ENCODE data around the gene ACTRT2.

ACTRT2 gene

DNA sequence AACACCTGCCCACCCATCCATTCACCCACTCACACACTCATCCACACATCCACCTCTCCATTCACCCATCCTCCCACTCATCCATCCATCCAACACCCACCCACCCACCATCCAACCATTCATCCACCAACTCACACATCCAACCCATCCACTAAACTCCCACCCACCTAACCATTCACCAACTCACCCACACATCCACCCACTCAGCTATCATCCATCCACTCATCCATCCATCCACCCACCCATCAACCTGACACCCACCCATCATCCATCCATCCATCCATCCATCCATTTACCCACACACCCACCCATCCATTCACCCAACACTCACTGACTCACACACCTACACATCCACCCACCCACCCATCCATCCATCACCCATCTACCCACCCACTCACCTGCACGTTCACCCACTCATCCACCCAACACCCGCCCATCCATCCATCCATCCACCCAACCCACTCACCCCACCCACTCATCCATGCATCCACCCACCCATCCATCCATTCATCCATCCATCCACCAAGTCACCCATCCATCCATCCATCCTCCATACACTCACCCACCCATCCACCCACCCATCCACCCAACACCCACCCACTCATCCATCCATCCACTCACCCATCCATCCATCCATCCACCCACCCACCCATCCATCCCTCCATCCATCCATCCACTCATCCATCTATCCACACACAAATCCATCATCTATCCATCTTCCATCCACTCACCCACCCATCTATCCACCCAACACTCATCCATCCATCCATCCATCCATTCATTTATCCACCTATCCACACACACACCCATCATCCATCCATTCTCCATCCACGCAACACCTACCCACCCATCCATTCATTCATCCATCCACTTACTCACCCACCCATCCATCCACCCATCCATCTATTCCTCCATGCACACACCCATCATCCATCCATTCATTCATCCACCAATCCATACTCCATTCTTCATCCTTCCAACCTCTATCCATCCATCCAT is 30.3 kb downstream of the ACTRT2 start:
- TF ChIP-seq, protein P1, sequence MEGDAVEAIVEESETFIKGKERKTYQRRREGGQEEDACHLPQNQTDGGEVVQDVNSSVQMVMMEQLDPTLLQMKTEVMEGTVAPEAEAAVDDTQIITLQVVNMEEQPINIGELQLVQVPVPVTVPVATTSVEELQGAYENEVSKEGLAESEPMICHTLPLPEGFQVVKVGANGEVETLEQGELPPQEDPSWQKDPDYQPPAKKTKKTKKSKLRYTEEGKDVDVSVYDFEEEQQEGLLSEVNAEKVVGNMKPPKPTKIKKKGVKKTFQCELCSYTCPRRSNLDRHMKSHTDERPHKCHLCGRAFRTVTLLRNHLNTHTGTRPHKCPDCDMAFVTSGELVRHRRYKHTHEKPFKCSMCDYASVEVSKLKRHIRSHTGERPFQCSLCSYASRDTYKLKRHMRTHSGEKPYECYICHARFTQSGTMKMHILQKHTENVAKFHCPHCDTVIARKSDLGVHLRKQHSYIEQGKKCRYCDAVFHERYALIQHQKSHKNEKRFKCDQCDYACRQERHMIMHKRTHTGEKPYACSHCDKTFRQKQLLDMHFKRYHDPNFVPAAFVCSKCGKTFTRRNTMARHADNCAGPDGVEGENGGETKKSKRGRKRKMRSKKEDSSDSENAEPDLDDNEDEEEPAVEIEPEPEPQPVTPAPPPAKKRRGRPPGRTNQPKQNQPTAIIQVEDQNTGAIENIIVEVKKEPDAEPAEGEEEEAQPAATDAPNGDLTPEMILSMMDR (IDR thresholded peaks at IDR 0.05) = no peak
- Histone ChIP-seq H3K4me1 (ENCODE audit: control insufficient read depth in 1 of 2, insufficient read depth in 1 of 2, low read depth in 1 of 2, low read length in 1 of 2) (no peaks in the 10 kb centered on the region), H3K9me3 (no peaks in the 10 kb centered on the region), H3K4me3 (ENCODE audit: low read depth in 1 of 2, low read length in 1 of 2) (no peak overlapping the region), H3K27me3 (peaks cover 4% of the 10 kb centered on the region), H3K36me3 (no peaks in the 10 kb centered on the region), H3K27ac (no peak overlapping the region)

- Histone ChIP-seq H3K4me3 (ENCODE audit: low read depth in 1 of 2, low read length in 1 of 2) (no peak overlapping the region), H3K9me3 (no peaks in the 10 kb centered on the region), H3K4me1 (ENCODE audit: control insufficient read depth in 1 of 2, insufficient read depth in 1 of 2, low read depth in 1 of 2, low read length in 1 of 2) (no peaks in the 10 kb centered on the region), H3K27ac (no peak overlapping the region), H3K27me3 (peaks cover 8% of the 10 kb centered on the region), H3K36me3 (no peaks in the 10 kb centered on the region)
- TF ChIP-seq, protein P1 (IDR thresholded peaks at IDR 0.05) = no peak
Observed at GRCh38 chr1:3052501-3052900, 31.2 kb downstream of the ACTRT2 start.

DNA sequence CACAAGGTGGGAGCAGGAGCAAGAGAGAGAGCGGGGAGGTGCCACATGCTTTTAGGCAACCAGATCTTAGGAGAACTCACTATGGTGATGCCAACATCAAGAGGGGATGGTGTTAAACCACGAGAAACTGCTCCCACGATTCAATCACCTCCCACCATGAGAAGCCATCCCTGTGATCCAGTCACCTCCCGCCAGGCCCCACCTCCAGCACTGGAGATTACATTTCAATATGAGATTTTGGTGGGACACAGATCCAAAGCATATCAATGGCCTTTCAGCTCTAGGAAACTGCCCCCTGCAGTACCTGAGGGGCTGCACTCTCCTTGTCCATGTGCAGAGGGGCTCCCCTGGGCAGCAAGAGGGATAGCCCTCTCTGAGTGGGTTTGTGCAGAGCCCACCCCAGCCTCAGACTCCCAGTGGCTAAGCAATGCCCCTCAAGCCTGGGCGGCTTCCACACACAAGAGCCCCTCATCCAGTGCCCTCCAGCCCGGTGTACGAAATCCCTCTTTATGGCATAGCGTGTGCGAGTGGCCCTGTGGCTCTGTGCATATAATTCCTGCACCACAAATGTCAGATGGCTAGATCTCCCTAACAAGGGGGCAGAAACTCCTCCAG is 32.2 kb downstream of the ACTRT2 start:
- Histone ChIP-seq H3K4me3 (ENCODE audit: low read depth in 1 of 2, low read length in 1 of 2) (no peak overlapping the region), H3K9me3 (no peaks in the 10 kb centered on the region), H3K36me3 (no peaks in the 10 kb centered on the region), H3K27ac (no peak overlapping the region), H3K27me3 (peaks cover 15% of the 10 kb centered on the region), H3K4me1 (ENCODE audit: control insufficient read depth in 1 of 2, insufficient read depth in 1 of 2, low read depth in 1 of 2, low read length in 1 of 2) (no peaks in the 10 kb centered on the region)
- TF ChIP-seq, protein P1 (IDR thresholded peaks at IDR 0.05) = no peak

GRCh38 chr1:3053986-3054385 is 32.7 kb downstream of the ACTRT2 start:
- no peak overlapping the region for H3K27ac ChIP-seq
- no peak overlapping the region for H3K4me3 ChIP-seq (ENCODE audit: low read depth in 1 of 2, low read length in 1 of 2)
- TF ChIP-seq, protein P1 (IDR thresholded peaks at IDR 0.05) = no peak
- no peaks in the 10 kb centered on the region for H3K36me3 ChIP-seq
- H3K27me3 ChIP-seq = peaks cover 15% of the 10 kb centered on the region
- H3K9me3 ChIP-seq = no peaks in the 10 kb centered on the region
- H3K4me1 ChIP-seq (ENCODE audit: control insufficient read depth in 1 of 2, insufficient read depth in 1 of 2, low read depth in 1 of 2, low read length in 1 of 2) = no peaks in the 10 kb centered on the region

- Histone ChIP-seq H3K9me3 (no peaks in the 10 kb centered on the region), H3K27me3 (peaks cover 15% of the 10 kb centered on the region), H3K4me1 (ENCODE audit: control insufficient read depth in 1 of 2, insufficient read depth in 1 of 2, low read depth in 1 of 2, low read length in 1 of 2) (no peaks in the 10 kb centered on the region)
Observed at GRCh38 chr1:3054474-3054873, 33.2 kb downstream of the ACTRT2 start.

More at GRCh38 chr1:3054474-3054873, 33.2 kb downstream of the ACTRT2 start:
- TF ChIP-seq, protein P1 (IDR thresholded peaks at IDR 0.05) = no peak
- Histone ChIP-seq H3K27ac (no peak overlapping the region), H3K4me3 (ENCODE audit: low read depth in 1 of 2, low read length in 1 of 2) (no peak overlapping the region), H3K36me3 (no peaks in the 10 kb centered on the region)

Data from neutrophil (primary cell).